PFSK-1 (cell line): ENCODE results near the gene NAT16.

Experiments
- FOXP2 ChIP-seq: optimal IDR thresholded peaks from 2 replicates; pipeline ENCODE3; 2011; ENCODE audit warnings: borderline replicate concordance, control low read depth, inconsistent platforms; ENCODE audit not compliant: insufficient read depth; ENCODE audit errors: extremely low read length, extremely low read depth
- POLR2AphosphoS5 ChIP-seq: IDR thresholded peaks from 2 replicates; pipeline ENCODE4 v1.6.1; 2012; ENCODE audit warnings: low read depth, mild to moderate bottlenecking, control low read depth, low read length, moderate library complexity
- SIN3A ChIP-seq: IDR thresholded peaks from 2 replicates; pipeline ENCODE4 v1.6.1; 2012; ENCODE audit warnings: mild to moderate bottlenecking, low read length, moderate library complexity, borderline replicate concordance; ENCODE audit not compliant: insufficient read depth
- TF ChIP-seq, protein P1 (sequence below), 2 experiments: IDR thresholded peaks; 2 replicates each; pipeline versions ENCODE4 v1.6.1 to v1.8.0; 2011 to 2012; ENCODE audit warnings: low read depth in 2 of 2, low read length in 2 of 2, control low read depth in 1 of 2, inconsistent platforms in 1 of 2, mild to moderate bottlenecking in 1 of 2, moderate library complexity in 1 of 2; ENCODE audit not compliant: insufficient read depth in 1 of 2

DNA sequence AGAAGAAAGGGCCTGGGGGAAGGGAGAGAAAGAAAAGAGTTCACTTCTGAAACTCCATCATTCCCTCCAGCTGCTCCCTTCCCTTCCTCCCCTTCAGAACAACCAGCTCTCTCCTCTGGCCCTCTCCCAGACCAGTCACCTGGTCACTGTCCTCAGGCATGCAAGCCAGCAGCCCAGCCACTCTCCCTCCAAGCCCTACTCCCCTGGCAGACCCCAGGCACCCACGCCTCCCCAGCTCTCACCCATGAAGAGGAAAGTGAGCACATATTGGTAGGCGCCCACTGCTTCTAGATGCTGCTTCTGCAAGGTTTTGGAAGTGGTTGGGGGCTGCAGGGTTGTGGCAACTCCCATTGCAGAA, 20.4 kb upstream of the NAT16 start:
- TF ChIP-seq POLR2AphosphoS5 (no peak), SIN3A (no peak), FOXP2 (no peak)
- TF ChIP-seq, protein P1, sequence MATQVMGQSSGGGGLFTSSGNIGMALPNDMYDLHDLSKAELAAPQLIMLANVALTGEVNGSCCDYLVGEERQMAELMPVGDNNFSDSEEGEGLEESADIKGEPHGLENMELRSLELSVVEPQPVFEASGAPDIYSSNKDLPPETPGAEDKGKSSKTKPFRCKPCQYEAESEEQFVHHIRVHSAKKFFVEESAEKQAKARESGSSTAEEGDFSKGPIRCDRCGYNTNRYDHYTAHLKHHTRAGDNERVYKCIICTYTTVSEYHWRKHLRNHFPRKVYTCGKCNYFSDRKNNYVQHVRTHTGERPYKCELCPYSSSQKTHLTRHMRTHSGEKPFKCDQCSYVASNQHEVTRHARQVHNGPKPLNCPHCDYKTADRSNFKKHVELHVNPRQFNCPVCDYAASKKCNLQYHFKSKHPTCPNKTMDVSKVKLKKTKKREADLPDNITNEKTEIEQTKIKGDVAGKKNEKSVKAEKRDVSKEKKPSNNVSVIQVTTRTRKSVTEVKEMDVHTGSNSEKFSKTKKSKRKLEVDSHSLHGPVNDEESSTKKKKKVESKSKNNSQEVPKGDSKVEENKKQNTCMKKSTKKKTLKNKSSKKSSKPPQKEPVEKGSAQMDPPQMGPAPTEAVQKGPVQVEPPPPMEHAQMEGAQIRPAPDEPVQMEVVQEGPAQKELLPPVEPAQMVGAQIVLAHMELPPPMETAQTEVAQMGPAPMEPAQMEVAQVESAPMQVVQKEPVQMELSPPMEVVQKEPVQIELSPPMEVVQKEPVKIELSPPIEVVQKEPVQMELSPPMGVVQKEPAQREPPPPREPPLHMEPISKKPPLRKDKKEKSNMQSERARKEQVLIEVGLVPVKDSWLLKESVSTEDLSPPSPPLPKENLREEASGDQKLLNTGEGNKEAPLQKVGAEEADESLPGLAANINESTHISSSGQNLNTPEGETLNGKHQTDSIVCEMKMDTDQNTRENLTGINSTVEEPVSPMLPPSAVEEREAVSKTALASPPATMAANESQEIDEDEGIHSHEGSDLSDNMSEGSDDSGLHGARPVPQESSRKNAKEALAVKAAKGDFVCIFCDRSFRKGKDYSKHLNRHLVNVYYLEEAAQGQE (IDR thresholded peaks at IDR 0.05; ENCODE audit: insufficient read depth in 1 of 2, low read depth in 2 of 2, low read length in 2 of 2), result no peak
